ENCODE results near the gene ERGIC1.

The ERGIC1 gene

DNA sequence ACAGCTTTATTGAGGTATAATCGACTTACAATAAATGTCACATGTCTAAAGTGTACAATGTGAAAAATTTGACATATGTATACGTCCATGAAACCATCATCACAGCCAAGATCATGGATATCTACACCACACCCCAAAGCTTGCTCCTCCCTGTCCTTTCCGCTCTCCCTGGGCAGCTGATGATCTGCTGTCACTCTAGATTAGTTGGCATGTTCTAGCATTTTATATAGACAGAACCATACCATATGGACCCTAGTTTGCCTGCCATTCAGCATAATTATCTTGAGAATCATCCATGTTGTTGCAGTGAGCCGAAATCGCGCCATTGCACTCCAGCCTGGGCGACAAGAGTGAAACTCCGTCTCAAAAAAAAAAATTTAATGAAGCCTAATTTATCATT lies 42.5 kb downstream of the ERGIC1 start:
- H3K4me3 ChIP-seq (ENCODE audit: low read depth, low read length), result no peak overlapping the region

DNA sequence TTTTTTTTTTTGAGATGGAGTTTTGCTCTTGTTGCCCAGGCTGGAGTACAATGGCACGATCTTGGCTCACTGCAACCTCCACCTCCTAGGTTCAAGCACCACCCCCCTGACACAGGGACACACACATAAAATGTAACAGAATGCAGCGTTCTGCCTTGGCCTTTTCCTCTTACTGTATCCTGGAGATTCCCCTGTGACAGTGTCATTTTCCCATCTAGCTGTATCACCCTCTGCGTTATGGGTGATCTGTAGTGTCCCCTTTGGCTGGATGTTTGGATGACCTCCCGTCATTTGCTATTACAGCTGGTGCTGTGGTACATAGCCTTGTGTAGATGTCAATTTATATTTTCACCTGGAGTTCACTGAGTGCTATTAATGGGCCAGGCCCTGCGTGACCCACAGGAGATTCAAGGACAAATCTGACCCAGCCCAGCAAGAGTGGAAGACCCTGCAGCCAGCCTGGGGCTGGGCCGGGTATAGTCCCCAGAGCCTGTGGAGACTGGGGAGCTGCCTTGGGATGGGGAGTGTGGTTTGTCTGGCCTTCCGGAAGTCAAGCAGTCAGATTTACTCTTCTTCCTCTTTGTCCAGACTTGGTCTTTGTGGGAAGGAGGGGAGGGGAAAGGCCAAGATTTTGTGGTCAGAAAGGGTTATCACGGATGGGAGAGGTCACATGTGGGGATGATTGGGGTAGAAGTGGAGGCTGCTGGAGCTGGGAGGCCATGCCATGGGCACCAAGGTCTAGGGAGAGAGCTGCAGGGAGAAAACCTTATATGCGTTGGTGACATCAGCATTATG lies 43.6 kb downstream of the ERGIC1 start:
- no peak overlapping the region for H3K4me3 ChIP-seq (ENCODE audit: low read depth, low read length)

More for the DNA sequence above, 42.5 kb downstream of the ERGIC1 start:
- no peak overlapping the region for H3K27ac ChIP-seq
- no peaks in the 10 kb centered on the region for H3K27me3 ChIP-seq (replicated peaks)
- no peaks in the 10 kb centered on the region for H3K36me3 ChIP-seq (replicated peaks)
- in situ Hi-C loops (cut with HindIII; ENCODE audit: low pct_ligation_motif_present, low sequenced_read_pairs), result no loop called here
- DNase-seq, result no peak
- TF ChIP-seq, protein P1, sequence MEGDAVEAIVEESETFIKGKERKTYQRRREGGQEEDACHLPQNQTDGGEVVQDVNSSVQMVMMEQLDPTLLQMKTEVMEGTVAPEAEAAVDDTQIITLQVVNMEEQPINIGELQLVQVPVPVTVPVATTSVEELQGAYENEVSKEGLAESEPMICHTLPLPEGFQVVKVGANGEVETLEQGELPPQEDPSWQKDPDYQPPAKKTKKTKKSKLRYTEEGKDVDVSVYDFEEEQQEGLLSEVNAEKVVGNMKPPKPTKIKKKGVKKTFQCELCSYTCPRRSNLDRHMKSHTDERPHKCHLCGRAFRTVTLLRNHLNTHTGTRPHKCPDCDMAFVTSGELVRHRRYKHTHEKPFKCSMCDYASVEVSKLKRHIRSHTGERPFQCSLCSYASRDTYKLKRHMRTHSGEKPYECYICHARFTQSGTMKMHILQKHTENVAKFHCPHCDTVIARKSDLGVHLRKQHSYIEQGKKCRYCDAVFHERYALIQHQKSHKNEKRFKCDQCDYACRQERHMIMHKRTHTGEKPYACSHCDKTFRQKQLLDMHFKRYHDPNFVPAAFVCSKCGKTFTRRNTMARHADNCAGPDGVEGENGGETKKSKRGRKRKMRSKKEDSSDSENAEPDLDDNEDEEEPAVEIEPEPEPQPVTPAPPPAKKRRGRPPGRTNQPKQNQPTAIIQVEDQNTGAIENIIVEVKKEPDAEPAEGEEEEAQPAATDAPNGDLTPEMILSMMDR (IDR thresholded peaks at IDR 0.05; ENCODE audit: low read depth, low read length, missing control alignments), result no peak

DNA sequence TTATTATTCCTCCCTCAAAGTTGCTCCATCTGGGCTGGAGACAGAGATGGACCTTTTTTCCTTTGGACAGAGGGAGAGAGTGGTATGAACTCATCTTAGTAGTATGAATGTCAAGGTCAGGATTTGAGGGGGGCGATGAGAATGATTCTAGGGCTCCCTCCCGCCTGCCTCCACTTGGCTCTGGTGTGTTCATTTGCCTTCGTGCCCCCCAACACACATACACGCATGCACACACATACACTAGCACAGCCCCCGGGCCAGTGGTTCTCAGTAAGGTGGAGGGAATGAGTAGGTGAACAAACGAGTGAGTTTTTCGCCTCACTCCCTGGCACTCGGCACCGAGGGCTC lies 44.5 kb downstream of the ERGIC1 start:
- in situ Hi-C loops (cut with HindIII; ENCODE audit: low pct_ligation_motif_present, low sequenced_read_pairs), result no loop called here
- H3K27me3 ChIP-seq (replicated peaks), result no peaks in the 10 kb centered on the region
- DNase-seq, result no peak
- H3K4me3 ChIP-seq (ENCODE audit: low read depth, low read length), result no peak overlapping the region
- H3K36me3 ChIP-seq (replicated peaks), result peaks cover 5% of the 10 kb centered on the region
- TF ChIP-seq, protein P1 (IDR thresholded peaks at IDR 0.05; ENCODE audit: low read depth, low read length, missing control alignments), result no peak
- peak overlapping the region; percentile 87 for H3K27ac ChIP-seq

More for the DNA sequence above, 43.6 kb downstream of the ERGIC1 start:
- DNase-seq, result no peak
- in situ Hi-C loops (cut with HindIII; ENCODE audit: low pct_ligation_motif_present, low sequenced_read_pairs), result no loop called here
- H3K27ac ChIP-seq, result peak overlapping the region; percentile 87
- peaks cover 4% of the 10 kb centered on the region for H3K36me3 ChIP-seq (replicated peaks)
- TF ChIP-seq, protein P1 (IDR thresholded peaks at IDR 0.05; ENCODE audit: low read depth, low read length, missing control alignments), result no peak
- no peaks in the 10 kb centered on the region for H3K27me3 ChIP-seq (replicated peaks)

DNA sequence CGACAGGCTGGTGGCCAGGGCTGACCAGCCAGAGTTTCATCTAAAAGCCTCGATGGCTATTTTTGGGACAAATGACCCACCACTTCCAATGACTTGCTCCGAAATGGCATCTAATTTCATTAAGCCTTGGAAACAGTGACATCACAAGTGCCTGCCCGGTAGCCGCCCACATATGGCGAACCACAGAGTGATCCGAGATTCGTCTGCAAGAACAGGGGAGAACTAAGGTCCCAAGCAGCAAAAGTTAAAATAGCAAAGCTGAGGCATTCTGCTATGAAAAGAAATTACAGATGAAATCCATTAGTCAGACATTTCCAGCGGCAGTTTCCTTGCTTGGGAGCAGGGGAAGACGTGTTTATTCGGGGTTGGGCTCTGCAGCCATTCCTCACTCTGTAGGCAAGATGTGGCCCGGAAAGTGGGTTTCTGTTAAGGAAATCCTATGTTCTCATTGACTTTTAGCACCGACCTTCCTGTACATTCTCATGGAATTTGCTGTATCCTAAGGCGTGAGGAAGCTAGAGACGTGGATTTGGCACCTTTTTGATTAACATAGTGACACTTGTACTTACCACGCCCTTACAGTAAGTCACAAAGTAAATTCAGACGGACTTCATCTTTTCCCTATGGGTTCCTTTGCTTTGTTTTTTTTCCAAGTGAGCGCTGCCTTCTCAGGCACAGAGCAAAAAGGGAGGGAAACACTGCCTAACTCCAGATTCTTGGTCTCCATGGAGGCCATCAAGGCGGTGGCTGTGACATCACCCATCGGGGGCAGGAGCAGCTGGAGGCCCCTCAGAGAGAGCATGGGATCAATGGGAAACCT lies 45.1 kb downstream of the ERGIC1 start:
- H3K36me3 ChIP-seq (replicated peaks), result peaks cover 5% of the 10 kb centered on the region
- TF ChIP-seq, protein P1 (IDR thresholded peaks at IDR 0.05; ENCODE audit: low read depth, low read length, missing control alignments), result no peak
- DNase-seq, result peak; percentile 83
- no peaks in the 10 kb centered on the region for H3K27me3 ChIP-seq (replicated peaks)
- no peak overlapping the region for H3K4me3 ChIP-seq (ENCODE audit: low read depth, low read length)
- in situ Hi-C loops (cut with HindIII; ENCODE audit: low pct_ligation_motif_present, low sequenced_read_pairs), result no loop called here
- peak overlapping the region; percentile 87 for H3K27ac ChIP-seq

DNA sequence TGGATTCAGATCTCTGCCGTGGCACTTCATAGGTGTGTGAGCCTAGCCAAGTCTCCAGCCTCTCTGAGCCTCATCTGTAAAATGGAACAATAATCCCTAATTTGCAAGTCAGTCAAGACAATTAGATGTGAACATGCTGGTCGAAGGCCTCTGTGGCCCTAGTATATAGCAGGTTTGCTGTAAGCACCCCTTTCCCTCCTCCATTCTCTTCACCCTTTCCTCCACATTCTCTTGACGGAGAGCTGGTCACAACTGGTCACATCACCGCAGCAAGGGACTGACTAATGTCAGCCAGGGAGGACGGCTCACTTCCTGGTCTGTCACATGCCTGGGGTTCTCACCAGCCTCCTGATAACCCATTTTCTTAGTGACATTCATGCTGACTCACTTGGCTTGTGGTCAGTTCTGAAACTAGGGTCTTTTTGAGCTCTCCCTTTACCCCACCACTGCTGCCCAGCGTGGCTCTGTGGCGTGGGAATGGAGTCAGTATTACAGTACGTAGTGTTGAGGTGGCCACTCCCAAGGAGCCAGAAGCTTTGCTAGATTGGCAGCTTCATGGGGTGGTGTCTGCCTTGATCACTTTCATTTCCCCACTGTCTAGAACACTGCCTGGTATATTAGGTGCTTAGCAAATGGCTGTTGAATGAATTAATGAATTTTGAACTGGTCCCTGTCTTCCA lies 47.8 kb downstream of the ERGIC1 start:
- peaks cover 5% of the 10 kb centered on the region for H3K36me3 ChIP-seq (replicated peaks)
- H3K27me3 ChIP-seq (replicated peaks), result no peaks in the 10 kb centered on the region
- in situ Hi-C loops (cut with HindIII; ENCODE audit: low pct_ligation_motif_present, low sequenced_read_pairs), result no loop called here
- H3K4me3 ChIP-seq (ENCODE audit: low read depth, low read length), result no peak overlapping the region
- H3K27ac ChIP-seq, result peak overlapping the region; percentile 90
- TF ChIP-seq, protein P1 (IDR thresholded peaks at IDR 0.05; ENCODE audit: low read depth, low read length, missing control alignments), result no peak
- peak; percentile 96 for DNase-seq

Measured in brain microvascular endothelial cell (primary cell).